ENCODE results near the gene DCBLD1.

DNA sequence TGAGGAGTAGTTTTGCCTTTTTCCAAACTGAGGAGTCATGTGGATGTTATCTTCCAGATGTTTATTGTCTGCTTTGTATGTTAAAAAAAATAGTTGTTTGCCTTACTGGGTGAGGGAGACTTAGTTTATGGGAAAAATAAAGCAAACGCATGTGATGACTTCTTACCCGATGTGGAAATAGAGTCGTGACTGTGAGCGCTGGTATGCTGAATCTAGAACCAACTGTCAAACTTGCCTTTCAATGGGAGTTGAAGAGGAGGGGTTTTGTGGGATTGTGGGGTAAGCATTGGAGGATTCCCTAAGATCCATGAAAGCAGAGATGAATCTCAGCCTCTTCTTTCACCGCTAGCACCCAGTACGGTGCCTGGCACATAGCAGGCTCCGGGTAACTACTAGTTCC lies 5.3 kb downstream of the DCBLD1 start:
- TF ChIP-seq POLR2A (IDR thresholded peaks at IDR 0.05), result no peak
- TF ChIP-seq, protein P1, sequence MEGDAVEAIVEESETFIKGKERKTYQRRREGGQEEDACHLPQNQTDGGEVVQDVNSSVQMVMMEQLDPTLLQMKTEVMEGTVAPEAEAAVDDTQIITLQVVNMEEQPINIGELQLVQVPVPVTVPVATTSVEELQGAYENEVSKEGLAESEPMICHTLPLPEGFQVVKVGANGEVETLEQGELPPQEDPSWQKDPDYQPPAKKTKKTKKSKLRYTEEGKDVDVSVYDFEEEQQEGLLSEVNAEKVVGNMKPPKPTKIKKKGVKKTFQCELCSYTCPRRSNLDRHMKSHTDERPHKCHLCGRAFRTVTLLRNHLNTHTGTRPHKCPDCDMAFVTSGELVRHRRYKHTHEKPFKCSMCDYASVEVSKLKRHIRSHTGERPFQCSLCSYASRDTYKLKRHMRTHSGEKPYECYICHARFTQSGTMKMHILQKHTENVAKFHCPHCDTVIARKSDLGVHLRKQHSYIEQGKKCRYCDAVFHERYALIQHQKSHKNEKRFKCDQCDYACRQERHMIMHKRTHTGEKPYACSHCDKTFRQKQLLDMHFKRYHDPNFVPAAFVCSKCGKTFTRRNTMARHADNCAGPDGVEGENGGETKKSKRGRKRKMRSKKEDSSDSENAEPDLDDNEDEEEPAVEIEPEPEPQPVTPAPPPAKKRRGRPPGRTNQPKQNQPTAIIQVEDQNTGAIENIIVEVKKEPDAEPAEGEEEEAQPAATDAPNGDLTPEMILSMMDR (IDR thresholded peaks at IDR 0.05), result no peak

All from tibial nerve (tissue), 3 donors.